Cardiac muscle cell (in vitro differentiated cells and primary cell): ENCODE measurements around the gene SLC24A3. TPM values are rescaled to one million over a fixed set of nuclear protein-coding genes. Genes with fewer than 3 reads are reported as not detected.
A peak's percentile ranks its signal among the peaks of the same experiment; 100 is the strongest.

Experiments
- DNase-seq, 2 donors: peaks; one replicate each; pipeline versions ENCODE4 v3.0.0 to v3.0.0-alpha.2; 2010 to 2017; ENCODE audit warnings: low read depth in 1 of 2, low spot score in 1 of 2
- H3K27ac ChIP-seq: fragments of 200-600 bp; sonication (generic); 2 replicates; pipeline ENCODE4 v1.5.1; 2016
- H3K27me3 ChIP-seq: fragments of 200-600 bp; sonication (generic); 2 replicates; pipeline ENCODE4 v1.6.0; 2016; ENCODE audit warnings: control low read depth
- H3K36me3 ChIP-seq: fragments of 200-600 bp; sonication (generic); 2 replicates; pipeline ENCODE4 v1.5.1; 2016; ENCODE audit warnings: control low read depth
- H3K4me1 ChIP-seq: fragments of 200-600 bp; sonication (generic); 2 replicates; pipeline ENCODE4 v1.8.1; 2017; ENCODE audit warnings: low read depth, mild to moderate bottlenecking, mixed run types
- H3K4me3 ChIP-seq: fragments of 200-600 bp; sonication (generic); 2 replicates; pipeline ENCODE4 v1.5.1; 2016; ENCODE audit warnings: mild to moderate bottlenecking
- H3K9me3 ChIP-seq: fragments of 200-600 bp; sonication (generic); 2 replicates; pipeline ENCODE4 v1.5.1; 2017; ENCODE audit warnings: low read depth, mild to moderate bottlenecking, control low read depth
- polyA plus RNA-seq: library from polyadenylated mRNA; unstranded; fragments of >200 nt; fragmentation: Nextera tagmentation; extraction: Ambion mirVana; gene quantifications from 2 replicates; pipeline ENCODE4 v1.2.1, GENCODE V29; 2016
- total RNA-seq: library from RNA; depleted of rRNA; stranded (reverse); fragments of >200 nt; gene quantifications from 2 replicates; pipeline ENCODE4 v1.2.3, GENCODE V29; 2016
- TF ChIP-seq, protein P1 (sequence below): IDR thresholded peaks from 2 replicates; pipeline ENCODE4 v1.5.1; 2012; ENCODE audit warnings: low read depth, mild to moderate bottlenecking, low read length

SLC24A3 gene
- total RNA-seq (1.7 and 1.8 TPM in 2 replicates), polyA plus RNA-seq (1.4 and 1.6 TPM in 2 replicates)

DNA sequence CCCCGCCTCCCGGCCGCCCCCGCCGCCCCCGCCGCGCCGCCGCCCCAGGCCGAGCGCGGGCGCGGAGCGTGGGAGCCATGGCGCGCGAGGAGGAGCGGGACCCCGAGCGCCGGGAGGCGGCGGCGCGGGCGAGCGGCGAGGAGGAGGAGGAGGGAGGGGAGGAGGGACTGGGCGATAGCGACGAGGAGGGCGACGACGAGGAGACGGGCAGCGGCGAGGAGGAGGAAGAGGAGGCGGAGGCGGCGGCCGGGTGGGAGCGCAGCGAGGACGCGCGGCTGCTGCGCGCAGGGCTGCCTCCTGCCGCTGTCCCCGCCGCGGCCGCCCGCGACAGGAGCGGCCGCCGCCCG, at the start of gene SLC24A3:
SLC24A3 (plus strand) TSS at position 174 of the 347 bp plus-strand sequence.
- DNase-seq, result peak in 1 of 2 donors; percentile 7
- H3K4me3 ChIP-seq, result peak within 1 kb of the TSS; percentile 44
- H3K27me3 ChIP-seq, result peaks cover 40% of the 10 kb centered on the region
- no peaks in the 10 kb centered on the region for H3K9me3 ChIP-seq
- H3K36me3 ChIP-seq, result no peaks in the 10 kb centered on the region
- no peaks in the 10 kb centered on the region for H3K4me1 ChIP-seq
- TF ChIP-seq, protein P1, sequence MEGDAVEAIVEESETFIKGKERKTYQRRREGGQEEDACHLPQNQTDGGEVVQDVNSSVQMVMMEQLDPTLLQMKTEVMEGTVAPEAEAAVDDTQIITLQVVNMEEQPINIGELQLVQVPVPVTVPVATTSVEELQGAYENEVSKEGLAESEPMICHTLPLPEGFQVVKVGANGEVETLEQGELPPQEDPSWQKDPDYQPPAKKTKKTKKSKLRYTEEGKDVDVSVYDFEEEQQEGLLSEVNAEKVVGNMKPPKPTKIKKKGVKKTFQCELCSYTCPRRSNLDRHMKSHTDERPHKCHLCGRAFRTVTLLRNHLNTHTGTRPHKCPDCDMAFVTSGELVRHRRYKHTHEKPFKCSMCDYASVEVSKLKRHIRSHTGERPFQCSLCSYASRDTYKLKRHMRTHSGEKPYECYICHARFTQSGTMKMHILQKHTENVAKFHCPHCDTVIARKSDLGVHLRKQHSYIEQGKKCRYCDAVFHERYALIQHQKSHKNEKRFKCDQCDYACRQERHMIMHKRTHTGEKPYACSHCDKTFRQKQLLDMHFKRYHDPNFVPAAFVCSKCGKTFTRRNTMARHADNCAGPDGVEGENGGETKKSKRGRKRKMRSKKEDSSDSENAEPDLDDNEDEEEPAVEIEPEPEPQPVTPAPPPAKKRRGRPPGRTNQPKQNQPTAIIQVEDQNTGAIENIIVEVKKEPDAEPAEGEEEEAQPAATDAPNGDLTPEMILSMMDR, result no peak
- no peak within 1 kb of the TSS for H3K27ac ChIP-seq

DNA sequence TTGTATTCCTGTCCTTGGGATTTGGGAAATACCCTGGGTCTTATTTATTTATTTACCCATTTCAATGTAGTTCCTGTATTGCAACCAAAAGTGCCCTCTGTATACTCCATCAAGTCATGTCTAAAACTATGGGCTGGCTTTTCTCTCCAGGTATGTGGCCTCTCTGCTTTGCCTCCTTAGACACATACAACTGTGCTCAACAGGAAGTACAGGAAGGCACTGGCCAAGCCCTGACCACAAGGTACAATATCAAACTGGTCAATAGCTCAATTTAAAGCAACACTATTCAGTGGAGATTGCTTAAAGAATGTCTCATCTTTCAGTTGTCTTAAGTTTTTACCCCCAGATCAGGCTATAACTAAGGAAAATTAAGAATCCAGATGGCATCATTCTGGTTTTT, 42.3 kb upstream of the SLC24A3 start:
- Histone ChIP-seq H3K9me3 (no peaks in the 10 kb centered on the region), H3K27ac (no peak overlapping the region), H3K4me1 (no peaks in the 10 kb centered on the region), H3K4me3 (no peak overlapping the region), H3K27me3 (no peaks in the 10 kb centered on the region), H3K36me3 (no peaks in the 10 kb centered on the region)
- DNase-seq, result no peak
- TF ChIP-seq, protein P1, result no peak

DNA sequence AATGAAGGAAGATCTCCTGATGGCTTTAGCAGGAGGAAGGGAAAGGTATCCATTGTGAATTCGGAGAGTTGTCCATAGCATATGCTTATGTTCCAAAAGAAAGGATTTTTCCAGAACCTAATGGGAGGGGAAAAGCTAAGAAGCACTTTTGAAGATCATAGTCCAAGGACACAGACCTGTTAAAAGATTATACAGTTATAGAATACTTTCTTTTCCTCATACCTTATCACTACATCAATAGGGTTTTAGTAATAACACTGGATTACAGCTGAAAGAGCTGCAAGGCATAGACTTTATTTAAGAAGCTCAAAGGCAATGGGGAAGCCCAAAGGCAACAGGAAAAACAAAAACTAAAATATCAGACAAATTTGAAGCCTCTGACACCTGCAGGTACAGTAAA, 39.8 kb upstream of the SLC24A3 start:
- H3K4me1 ChIP-seq, result no peaks in the 10 kb centered on the region
- no peak for DNase-seq
- TF ChIP-seq, protein P1, result no peak
- H3K9me3 ChIP-seq, result no peaks in the 10 kb centered on the region
- no peak overlapping the region for H3K4me3 ChIP-seq
- H3K36me3 ChIP-seq, result no peaks in the 10 kb centered on the region
- H3K27me3 ChIP-seq, result no peaks in the 10 kb centered on the region
- H3K27ac ChIP-seq, result no peak overlapping the region

DNA sequence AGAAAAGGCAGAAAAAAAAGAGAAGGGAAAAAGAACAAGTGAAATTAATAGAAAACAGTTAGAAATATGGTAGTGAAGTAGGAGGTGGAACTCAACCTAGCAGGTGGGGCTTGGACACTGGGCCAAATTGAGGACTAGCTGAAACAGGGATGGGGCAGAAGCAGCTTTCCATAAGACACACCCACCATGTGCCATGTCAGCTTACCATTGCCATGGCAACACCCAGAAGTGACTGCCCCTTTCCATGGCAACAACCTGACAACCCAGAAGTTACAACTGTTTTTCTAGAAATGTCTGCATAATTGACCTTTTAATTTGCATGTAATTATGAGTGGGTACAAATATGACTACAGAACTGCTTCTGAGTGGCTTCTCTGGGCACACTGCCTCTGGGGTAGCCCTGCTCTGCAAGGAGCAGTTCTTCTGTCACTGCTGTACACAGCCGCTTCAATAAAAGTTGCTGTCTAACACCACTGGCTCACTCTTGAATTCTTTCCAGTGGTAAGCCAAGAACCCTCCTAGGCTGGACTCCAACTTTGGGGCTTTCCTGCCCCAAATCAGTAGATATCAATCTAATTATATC, 35.9 kb upstream of the SLC24A3 start:
- no peak for DNase-seq
- H3K9me3 ChIP-seq, result no peaks in the 10 kb centered on the region
- no peaks in the 10 kb centered on the region for H3K27me3 ChIP-seq
- no peak overlapping the region for H3K4me3 ChIP-seq
- TF ChIP-seq, protein P1, result no peak
- no peaks in the 10 kb centered on the region for H3K4me1 ChIP-seq
- no peaks in the 10 kb centered on the region for H3K36me3 ChIP-seq
- H3K27ac ChIP-seq, result no peak overlapping the region

DNA sequence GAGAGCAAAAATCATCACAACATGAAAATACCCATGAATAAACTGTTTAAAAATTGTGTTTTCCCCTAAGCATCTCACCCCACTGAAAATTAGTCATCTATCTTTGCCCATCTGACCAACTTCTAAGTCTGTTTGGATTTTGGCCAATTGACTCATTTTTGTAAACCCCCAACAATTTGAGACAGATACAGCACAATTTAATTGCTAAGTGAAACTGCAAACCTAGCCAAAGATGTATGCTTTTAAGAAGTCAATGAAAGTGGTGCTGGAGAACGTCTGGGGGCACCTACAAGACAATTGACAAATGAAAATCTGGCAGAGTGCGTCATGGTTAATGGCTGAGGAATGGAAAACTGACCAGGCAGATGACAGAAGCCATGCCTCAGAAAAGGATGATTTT, 30.9 kb upstream of the SLC24A3 start:
- H3K36me3 ChIP-seq, result no peaks in the 10 kb centered on the region
- no peaks in the 10 kb centered on the region for H3K4me1 ChIP-seq
- TF ChIP-seq, protein P1, result no peak
- H3K9me3 ChIP-seq, result no peaks in the 10 kb centered on the region
- no peak overlapping the region for H3K4me3 ChIP-seq
- no peaks in the 10 kb centered on the region for H3K27me3 ChIP-seq
- H3K27ac ChIP-seq, result no peak overlapping the region
- DNase-seq, result no peak
